Mucosa of descending colon (tissue), 3 donors: ENCODE results near the gene NDE1. TPM values are rescaled to one million over a fixed set of nuclear protein-coding genes. Genes with fewer than 3 reads are reported as not detected.

Source experiments
- ATAC-seq: fragments of 200-7000 bp; cut with Tn5 transposase; one replicate; pipeline ENCODE4 v1.9.1; 2020; ENCODE audit warnings: mild to moderate bottlenecking, moderate library complexity
- DNase-seq, 3 donors: peaks; one replicate each; pipeline ENCODE4 v3.0.0-alpha.2; 2020
- H3K36me3 ChIP-seq: fragments of 200-600 bp; one replicate; pipeline ENCODE4 v1.8.0; 2021; ENCODE audit warnings: low read depth, mild to moderate bottlenecking
- H3K4me1 ChIP-seq: fragments of 200-600 bp; one replicate; pipeline ENCODE4 v1.8.0; 2021; ENCODE audit warnings: low read depth, mild to moderate bottlenecking
- H3K4me3 ChIP-seq: fragments of 200-600 bp; one replicate; pipeline ENCODE4 v1.8.0; 2021; ENCODE audit warnings: mild to moderate bottlenecking
- H3K9me3 ChIP-seq: fragments of 200-600 bp; one replicate; pipeline ENCODE4 v1.8.0; 2021; ENCODE audit warnings: mild to moderate bottlenecking
- intact Hi-C, 2 donors: fragments of 100-400 bp; cut with DNase I in 1 of 2; cut with micrococcal nuclease in 1 of 2; formaldehyde crosslinking; loops; one replicate each; pipeline versions ENCODE4 v1.11.0 to v1.11.1; 2022; cut with DNase I, micrococcal nuclease
- total RNA-seq, 3 donors: library from RNA; stranded (reverse); fragmentation: NEBNext Ultra II Directional in 2 of 3; extraction: Animal tissue kit (Norgen Biotek cat#: 25700) in 2 of 3; gene quantifications; one replicate each; pipeline versions ENCODE4 v1.2.1 to v1.2.4, GENCODE V29; 2021 to 2023
- TF ChIP-seq, protein P1 (sequence below): fragments of 200-600 bp; IDR thresholded peaks from one replicate; pipeline ENCODE4 v1.8.0; 2022; ENCODE audit warnings: antibody characterized with exemption, mild to moderate bottlenecking
- donor health status: DM: no; HTN: no; CAD: no; lungs with moderate emphysema.
- donor health status: DM: no; HTN: no; CAD: no.
- donor health status: DM: no; HTN: yes; CAD: no.

The NDE1 gene
- total RNA-seq, 3 donors from 2014 or later, result 27.2 to 46.6 (median 33.9) TPM

DNA sequence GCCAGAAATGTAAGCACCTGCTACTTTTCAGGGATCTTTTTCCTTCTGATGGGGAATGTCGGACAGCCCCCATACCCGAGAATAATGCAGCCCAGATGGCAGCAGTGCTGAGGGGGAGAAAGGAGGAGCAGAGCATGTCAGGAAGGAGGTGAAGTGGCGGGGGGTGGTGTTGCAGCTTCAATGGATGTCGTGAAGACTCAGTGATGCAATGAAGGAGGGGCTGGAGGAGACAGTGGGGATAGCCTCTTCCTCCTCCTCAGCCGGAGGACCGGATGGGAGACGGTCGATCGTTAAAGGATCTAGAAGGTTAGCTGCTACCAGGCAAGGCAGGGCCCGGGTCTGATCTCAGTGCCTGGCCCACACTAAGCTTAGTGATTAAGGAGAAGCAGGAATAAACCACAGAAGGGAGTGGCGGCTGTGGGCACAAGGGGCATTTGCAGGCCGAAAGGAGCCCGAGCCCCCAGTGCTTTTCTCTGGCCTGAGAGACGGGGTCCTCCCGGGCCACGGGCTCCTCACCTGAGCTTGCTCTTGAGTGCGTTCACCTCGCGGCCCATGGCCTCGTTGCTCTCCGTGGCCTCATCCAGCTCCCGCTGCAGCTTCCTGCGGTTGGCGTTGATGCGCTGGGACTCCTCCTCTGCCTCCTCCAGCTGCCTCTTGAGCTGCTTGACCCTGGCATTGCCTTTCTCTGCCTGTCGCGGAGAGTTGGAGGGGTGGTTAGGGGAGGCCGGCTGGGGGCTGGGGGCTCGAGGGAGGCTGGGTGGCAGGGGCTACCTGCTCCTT lies 64.5 kb downstream of the NDE1 start:
- Histone ChIP-seq H3K4me3 (no peak overlapping the region), H3K9me3 (no peaks in the 10 kb centered on the region), H3K4me1 (no peaks in the 10 kb centered on the region), H3K36me3 (no peaks in the 10 kb centered on the region)
- no peak for ATAC-seq
- DNase-seq, result no peak
- intact Hi-C loops, result no loop called here
- TF ChIP-seq, protein P1, sequence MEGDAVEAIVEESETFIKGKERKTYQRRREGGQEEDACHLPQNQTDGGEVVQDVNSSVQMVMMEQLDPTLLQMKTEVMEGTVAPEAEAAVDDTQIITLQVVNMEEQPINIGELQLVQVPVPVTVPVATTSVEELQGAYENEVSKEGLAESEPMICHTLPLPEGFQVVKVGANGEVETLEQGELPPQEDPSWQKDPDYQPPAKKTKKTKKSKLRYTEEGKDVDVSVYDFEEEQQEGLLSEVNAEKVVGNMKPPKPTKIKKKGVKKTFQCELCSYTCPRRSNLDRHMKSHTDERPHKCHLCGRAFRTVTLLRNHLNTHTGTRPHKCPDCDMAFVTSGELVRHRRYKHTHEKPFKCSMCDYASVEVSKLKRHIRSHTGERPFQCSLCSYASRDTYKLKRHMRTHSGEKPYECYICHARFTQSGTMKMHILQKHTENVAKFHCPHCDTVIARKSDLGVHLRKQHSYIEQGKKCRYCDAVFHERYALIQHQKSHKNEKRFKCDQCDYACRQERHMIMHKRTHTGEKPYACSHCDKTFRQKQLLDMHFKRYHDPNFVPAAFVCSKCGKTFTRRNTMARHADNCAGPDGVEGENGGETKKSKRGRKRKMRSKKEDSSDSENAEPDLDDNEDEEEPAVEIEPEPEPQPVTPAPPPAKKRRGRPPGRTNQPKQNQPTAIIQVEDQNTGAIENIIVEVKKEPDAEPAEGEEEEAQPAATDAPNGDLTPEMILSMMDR, result no peak

DNA sequence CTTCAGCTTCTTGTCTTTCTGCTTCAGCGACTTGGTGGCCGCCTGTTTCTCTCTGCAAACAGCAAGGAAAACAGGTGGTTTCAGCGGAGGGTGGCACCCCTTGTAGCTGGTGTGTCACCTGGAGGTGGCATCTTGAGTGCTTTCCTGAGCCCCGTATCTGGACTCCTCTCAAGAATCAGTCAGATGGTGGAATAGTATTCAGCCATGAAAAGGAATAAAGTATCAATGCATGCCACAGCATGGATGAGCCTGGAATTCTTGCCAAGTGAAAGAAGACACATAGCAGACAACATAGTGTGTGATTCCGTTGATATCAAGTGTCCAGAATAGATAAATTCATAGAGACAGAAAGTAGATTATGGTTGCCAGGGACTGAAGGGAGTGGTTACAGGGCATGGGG lies 65.2 kb downstream of the NDE1 start:
- no peaks in the 10 kb centered on the region for H3K4me1 ChIP-seq
- DNase-seq (no peak), ATAC-seq (no peak)
- H3K4me3 ChIP-seq, result no peak overlapping the region
- intact Hi-C loops, result no loop called here
- H3K36me3 ChIP-seq, result no peaks in the 10 kb centered on the region
- TF ChIP-seq, protein P1, result no peak
- H3K9me3 ChIP-seq, result no peaks in the 10 kb centered on the region

DNA sequence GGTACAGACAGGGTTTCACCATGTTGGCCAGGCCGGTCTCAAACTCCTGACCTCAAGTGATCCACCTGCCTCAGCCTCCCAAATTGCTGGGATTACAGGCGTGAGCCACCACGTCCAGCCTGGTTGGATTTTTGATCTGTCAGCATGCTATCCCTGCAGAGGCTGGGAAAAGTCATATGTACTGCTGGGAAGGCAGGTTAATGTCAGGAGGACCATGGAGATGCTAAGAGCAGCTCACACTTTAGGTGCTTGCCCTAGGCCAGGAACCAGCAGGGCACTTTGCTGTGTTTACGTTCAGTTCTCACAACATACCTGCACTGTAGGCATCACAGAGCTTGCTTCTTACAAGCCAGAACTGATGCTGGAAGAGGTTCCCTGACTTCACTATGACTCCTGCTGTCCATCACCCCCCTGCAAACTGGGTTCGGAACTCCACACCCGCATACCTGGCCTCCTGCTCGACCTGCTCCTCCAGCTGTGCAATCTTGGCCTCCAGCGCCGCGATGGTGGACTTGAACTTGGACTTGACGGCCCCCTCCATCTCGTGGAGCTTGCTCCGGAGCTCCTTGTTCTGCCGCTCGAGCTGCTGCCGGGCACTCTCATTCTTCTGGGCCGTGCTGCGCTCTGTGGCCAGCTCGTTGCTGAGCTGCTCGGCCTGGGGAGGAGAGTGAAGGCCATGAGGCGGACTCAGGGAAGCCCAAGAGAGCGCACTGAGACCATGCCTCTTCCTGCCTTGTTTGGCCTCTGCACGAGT lies 66.8 kb downstream of the NDE1 start:
- intact Hi-C loops, result no loop called here
- TF ChIP-seq, protein P1, result no peak

DNA sequence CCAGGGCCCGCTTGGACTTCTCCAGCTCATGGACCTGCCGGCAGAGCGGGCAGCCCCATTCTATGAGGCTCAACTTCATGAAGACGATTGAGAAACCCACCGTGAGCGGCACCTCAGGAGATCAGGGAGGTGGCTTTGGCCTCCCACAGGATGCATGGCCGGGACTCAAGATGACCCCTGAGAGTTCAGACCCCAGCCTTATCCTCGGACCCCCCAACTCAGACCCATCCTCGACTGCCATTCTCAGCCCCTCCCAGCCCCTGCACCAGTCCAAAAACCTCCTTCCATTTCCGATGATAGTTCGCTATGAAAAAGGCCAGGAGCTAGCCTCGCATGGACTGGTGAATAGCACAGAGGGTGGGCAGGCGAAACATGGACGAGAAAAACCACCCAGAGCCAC lies 71.0 kb downstream of the NDE1 start:
- H3K9me3 ChIP-seq, result no peaks in the 10 kb centered on the region
- no peak for ATAC-seq
- no peak for DNase-seq
- no peaks in the 10 kb centered on the region for H3K36me3 ChIP-seq
- intact Hi-C loops, result no loop called here
- H3K4me3 ChIP-seq, result no peak overlapping the region
- H3K4me1 ChIP-seq, result no peaks in the 10 kb centered on the region
- TF ChIP-seq, protein P1, result no peak

More for the DNA sequence above, 66.8 kb downstream of the NDE1 start:
- no peaks in the 10 kb centered on the region for H3K4me1 ChIP-seq
- no peaks in the 10 kb centered on the region for H3K36me3 ChIP-seq
- no peaks in the 10 kb centered on the region for H3K9me3 ChIP-seq
- H3K4me3 ChIP-seq, result no peak overlapping the region
- no peak for DNase-seq
- ATAC-seq, result no peak

DNA sequence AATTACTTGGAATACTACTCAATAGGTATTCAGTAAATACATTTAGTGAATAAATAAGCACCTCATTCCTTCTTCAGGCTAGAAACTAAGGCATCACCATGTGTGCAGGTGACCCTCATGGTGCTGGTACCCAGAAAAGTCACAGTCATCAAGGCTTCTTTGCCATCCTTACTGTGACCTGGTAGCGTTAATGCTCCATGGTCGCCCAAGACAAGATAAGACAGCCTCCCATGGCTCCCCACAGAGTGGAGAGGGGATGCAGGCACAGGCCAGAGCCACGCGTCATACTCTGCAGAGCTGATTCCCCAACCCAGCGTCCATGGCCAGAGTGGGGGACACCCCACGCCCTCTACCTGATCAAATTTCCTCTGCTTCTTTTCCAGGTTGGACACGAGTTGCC lies 73.8 kb downstream of the NDE1 start:
- TF ChIP-seq, protein P1, result no peak
- Histone ChIP-seq H3K4me1 (peaks cover 3% of the 10 kb centered on the region), H3K36me3 (no peaks in the 10 kb centered on the region), H3K4me3 (no peak overlapping the region), H3K9me3 (no peaks in the 10 kb centered on the region)
- intact Hi-C loops, result no loop called here
- DNase-seq (no peak), ATAC-seq (no peak)
